Smooth muscle cell (in vitro differentiated cells): ENCODE measurements around the gene APOBEC3G. TPM values are rescaled to one million over a fixed set of nuclear protein-coding genes. Genes with fewer than 3 reads are reported as not detected.
"Not testable (repeated sequence)": the region's sequence is repeated elsewhere in the genome, so short reads cannot be mapped to it uniquely, and the experiment has no call there.

ENCODE experiments used
- DNase-seq: peaks from one replicate; lab custom pipeline; 2025; ENCODE audit not compliant: unreplicated experiment; lab: John Stamatoyannopoulos, UW
- H2AFZ ChIP-seq: fragments of 200-600 bp; sonication (generic); 2 replicates; pipeline ENCODE4 v1.6.0; 2016; ENCODE audit warnings: antibody characterized with exemption, low read depth, mild to moderate bottlenecking
- H3F3A ChIP-seq: fragments of 200-600 bp; sonication (generic); 2 replicates; pipeline ENCODE4 v1.6.0; 2017; ENCODE audit warnings: antibody characterized with exemption, low read depth
- H3K27ac ChIP-seq: fragments of 200-600 bp; sonication (generic); 2 replicates; pipeline ENCODE4 v1.5.1; 2016; ENCODE audit warnings: low read depth, mild to moderate bottlenecking
- H3K27me3 ChIP-seq: fragments of 200-600 bp; sonication (generic); 2 replicates; pipeline ENCODE4 v1.6.1; 2016; ENCODE audit warnings: low read depth, mild to moderate bottlenecking
- H3K36me3 ChIP-seq: fragments of 200-600 bp; sonication (generic); 2 replicates; pipeline ENCODE4 v1.5.1; 2016; ENCODE audit warnings: low read depth
- H3K4me1 ChIP-seq: fragments of 200-600 bp; sonication (generic); 2 replicates; pipeline ENCODE4 v1.5.1; 2016; ENCODE audit warnings: low read depth
- H3K4me2 ChIP-seq: fragments of 200-600 bp; sonication (generic); 2 replicates; pipeline ENCODE4 v1.6.0; 2016; ENCODE audit warnings: mild to moderate bottlenecking
- H3K4me3 ChIP-seq: fragments of 200-600 bp; sonication (generic); 2 replicates; pipeline ENCODE4 v1.5.1; 2016; ENCODE audit warnings: mild to moderate bottlenecking
- H3K79me2 ChIP-seq: fragments of 200-600 bp; sonication (generic); 2 replicates; pipeline ENCODE4 v1.6.0; 2016; ENCODE audit warnings: low read depth, mild to moderate bottlenecking
- H3K9ac ChIP-seq: fragments of 200-600 bp; sonication (generic); 2 replicates; pipeline ENCODE4 v1.6.0; 2016; ENCODE audit warnings: low read depth
- H3K9me3 ChIP-seq: fragments of 200-600 bp; sonication (generic); replicated peaks from 2 replicates; pipeline ENCODE4 v1.5.1; 2016; ENCODE audit warnings: low read depth
- H4K20me1 ChIP-seq: fragments of 200-600 bp; sonication (generic); 2 replicates; pipeline ENCODE4 v1.6.0; 2016; ENCODE audit warnings: low read depth
- WGBS: methylation state at CpG from one replicate; pipeline ENCODE4 v1.1.7; 2016; ENCODE audit warnings: low lambda C conversion rate; 5-methylcytosine and 5-hydroxymethylcytosine counted together
- polyA plus RNA-seq: library from polyadenylated mRNA; unstranded; fragments of >200 nt; fragmentation: Nextera tagmentation; extraction: Ambion mirVana; gene quantifications from 2 replicates; pipeline ENCODE4 v1.2.1, GENCODE V29; 2016
- total RNA-seq: library from RNA; depleted of rRNA; stranded (reverse); fragments of >200 nt; gene quantifications from 2 replicates; pipeline ENCODE4 v1.2.3, GENCODE V29; 2014
- TF ChIP-seq, protein P1 (sequence below): fragments of 200-600 bp; sonication (generic); IDR thresholded peaks from 2 replicates; pipeline ENCODE4 v1.5.1; 2017; ENCODE audit warnings: borderline replicate concordance, mild to moderate bottlenecking, antibody characterized with exemption; ENCODE audit not compliant: insufficient read depth, poor library complexity, severe bottlenecking

The APOBEC3G gene
- total and polyA plus RNA-seq, 2 experiments from 2014 or later, result 2.9 to 10.3 TPM

DNA sequence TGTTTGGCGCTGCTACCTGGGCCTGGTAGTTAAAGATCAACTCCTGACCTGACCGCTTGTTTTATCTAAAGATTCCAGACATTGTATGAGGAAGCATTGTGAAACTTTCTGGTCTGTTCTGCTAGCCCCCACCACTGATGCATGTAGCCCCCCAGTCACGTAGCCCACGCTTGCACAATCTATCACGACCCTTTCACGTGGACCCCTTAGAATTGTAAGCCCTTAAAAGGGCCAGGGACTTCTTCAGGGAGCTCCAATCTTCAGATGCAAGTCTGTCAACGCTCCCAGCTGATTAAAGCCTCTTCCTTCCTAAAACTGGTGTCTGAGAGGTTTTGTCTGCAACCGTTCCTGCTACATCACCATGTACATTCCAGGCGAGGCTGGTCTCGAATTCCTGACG lies 21.4 kb upstream of the APOBEC3G start:
- Histone ChIP-seq H3K79me2 (no peaks in the 10 kb centered on the region), H3K9ac (no peak overlapping the region), H3K27ac (no peak overlapping the region), H4K20me1 (no peaks in the 10 kb centered on the region), H3K27me3 (no peaks in the 10 kb centered on the region), H3K9me3 (no peaks in the 10 kb centered on the region), H3K4me3 (no peak overlapping the region), H3F3A (no peaks in the 10 kb centered on the region), H3K4me2 (no peak overlapping the region), H3K36me3 (no peaks in the 10 kb centered on the region), H2AFZ (no peak overlapping the region), H3K4me1 (no peaks in the 10 kb centered on the region)
- 96% methylated on average over 11 of the region's 11 CpGs for WGBS
- no peak for DNase-seq
- TF ChIP-seq, protein P1, sequence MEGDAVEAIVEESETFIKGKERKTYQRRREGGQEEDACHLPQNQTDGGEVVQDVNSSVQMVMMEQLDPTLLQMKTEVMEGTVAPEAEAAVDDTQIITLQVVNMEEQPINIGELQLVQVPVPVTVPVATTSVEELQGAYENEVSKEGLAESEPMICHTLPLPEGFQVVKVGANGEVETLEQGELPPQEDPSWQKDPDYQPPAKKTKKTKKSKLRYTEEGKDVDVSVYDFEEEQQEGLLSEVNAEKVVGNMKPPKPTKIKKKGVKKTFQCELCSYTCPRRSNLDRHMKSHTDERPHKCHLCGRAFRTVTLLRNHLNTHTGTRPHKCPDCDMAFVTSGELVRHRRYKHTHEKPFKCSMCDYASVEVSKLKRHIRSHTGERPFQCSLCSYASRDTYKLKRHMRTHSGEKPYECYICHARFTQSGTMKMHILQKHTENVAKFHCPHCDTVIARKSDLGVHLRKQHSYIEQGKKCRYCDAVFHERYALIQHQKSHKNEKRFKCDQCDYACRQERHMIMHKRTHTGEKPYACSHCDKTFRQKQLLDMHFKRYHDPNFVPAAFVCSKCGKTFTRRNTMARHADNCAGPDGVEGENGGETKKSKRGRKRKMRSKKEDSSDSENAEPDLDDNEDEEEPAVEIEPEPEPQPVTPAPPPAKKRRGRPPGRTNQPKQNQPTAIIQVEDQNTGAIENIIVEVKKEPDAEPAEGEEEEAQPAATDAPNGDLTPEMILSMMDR, result no peak

DNA sequence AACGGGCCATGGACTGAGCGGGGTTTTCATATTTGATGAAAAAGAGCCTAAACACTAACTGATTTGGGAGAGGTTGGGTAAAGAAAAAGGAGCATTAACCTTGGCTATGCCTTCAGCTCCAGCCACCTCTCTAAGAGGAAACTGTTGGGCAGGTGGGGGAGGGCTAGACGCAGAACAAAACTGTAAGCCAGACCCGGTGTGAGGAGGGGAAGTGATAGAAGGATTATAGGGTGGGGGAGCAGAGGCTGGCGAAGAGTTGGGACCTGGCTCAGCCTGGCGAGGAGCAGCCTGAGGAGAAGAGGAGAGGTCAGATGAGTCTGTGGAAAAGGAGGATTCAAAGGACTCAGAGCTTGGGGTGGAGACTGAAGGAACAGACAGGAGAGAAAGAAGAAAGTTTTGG lies 15.8 kb upstream of the APOBEC3G start:
- H3F3A ChIP-seq, H3K79me2 ChIP-seq: not testable (repeated sequence)
- 71% methylated on average over 6 of the region's 6 CpGs for WGBS

DNA sequence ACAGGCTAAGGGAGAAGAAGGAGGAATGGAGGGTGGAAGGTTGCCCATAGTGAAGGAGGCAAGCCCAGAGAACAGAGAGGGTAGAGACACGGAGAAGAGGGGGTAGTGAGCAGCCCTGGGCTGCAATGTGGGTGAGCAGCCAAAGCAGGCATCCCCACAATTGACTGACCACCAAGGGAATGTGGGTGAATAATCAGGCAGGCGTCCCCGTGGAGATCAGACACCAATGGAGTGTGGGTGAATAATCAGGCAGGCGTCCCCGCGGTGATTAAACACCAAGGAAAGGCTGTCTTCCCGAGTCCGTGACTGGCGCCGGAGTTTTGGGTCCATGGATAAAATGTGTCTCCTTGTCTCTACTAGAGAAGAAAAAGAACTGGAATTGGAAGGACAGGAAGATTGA lies 15.1 kb upstream of the APOBEC3G start:
- not testable (repeated sequence) for H3K36me3 ChIP-seq, H3K4me1 ChIP-seq, H3F3A ChIP-seq, H3K27me3 ChIP-seq, DNase-seq, H3K27ac ChIP-seq, H3K4me3 ChIP-seq, H3K9me3 ChIP-seq, H2AFZ ChIP-seq, H3K9ac ChIP-seq, H3K79me2 ChIP-seq, H4K20me1 ChIP-seq, H3K4me2 ChIP-seq
- WGBS, result 63% methylated on average over 10 of the region's 10 CpGs

More for the DNA sequence above, 15.8 kb upstream of the APOBEC3G start:
- not testable (repeated sequence) for H3K4me1 ChIP-seq, DNase-seq, H3K27me3 ChIP-seq, H3K36me3 ChIP-seq, H3K9me3 ChIP-seq, H3K4me3 ChIP-seq, H2AFZ ChIP-seq, H3K4me2 ChIP-seq, H4K20me1 ChIP-seq, H3K9ac ChIP-seq, H3K27ac ChIP-seq

DNA sequence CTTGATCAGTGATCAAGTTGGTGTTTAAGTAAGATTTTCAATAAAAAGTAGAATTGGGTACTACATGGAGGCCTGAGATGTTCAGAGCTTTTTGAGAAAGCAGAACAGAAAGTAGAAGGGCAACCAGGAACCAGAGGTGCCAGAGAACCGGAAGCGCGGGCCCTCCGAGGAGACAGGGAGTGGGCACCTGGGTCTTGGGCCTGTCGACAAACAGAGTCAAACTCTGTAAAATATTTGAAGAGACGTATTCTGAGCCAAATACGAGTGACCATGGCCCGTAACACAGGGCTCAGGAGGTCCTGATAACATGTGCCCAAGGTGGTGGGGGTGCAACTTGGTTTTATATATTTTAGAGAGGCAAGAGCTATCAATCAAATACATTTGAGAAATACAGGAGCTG lies 13.2 kb upstream of the APOBEC3G start:
- H4K20me1 ChIP-seq, H3K36me3 ChIP-seq, H3F3A ChIP-seq, H3K4me1 ChIP-seq, H3K27me3 ChIP-seq, H3K4me3 ChIP-seq, H3K9ac ChIP-seq, H3K9me3 ChIP-seq, DNase-seq, H3K27ac ChIP-seq, H3K79me2 ChIP-seq, H3K4me2 ChIP-seq, H2AFZ ChIP-seq: not testable (repeated sequence)
- WGBS, result 95% methylated on average over 8 of the region's 8 CpGs

DNA sequence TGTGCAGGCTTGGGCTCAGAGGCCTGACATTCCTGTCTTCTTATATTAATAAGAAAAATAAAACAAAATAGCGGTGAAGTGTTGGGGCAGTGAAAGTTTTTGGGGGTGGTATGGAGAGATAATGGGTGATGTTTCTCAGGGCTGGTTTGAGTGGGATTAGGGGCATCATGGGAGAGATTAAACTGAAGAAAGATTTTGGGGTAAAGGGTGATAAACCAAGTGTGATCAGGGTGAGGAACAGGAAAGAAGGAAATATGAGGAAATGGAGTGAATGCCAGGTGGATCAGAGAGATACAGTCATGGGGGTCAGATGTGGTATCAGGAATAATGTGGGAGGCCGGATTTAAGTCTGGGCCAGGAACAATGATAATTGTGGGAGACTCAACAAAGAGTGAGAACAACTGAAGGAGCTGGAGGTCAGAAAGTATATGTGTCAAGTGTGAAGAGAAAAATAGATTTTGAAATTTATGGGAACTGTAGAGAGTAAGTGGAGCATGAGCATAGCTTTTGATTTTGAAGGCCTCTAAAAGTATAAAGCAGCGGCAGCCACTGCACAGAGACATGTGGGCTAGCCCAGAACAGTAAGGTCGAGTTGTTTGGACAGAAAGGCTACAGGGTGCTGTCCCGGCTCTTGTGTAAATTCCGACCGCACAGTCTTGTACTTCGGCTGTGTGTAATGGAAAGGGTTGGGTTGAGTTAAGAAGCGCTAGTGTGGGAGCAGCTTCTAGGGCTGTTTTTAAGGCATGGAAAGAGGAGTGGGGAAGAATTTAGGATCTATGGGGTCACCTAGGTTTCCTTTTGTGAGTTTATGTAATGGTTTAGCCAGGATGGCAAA lies 10.4 kb upstream of the APOBEC3G start:
- 82% methylated on average over 9 of the region's 9 CpGs for WGBS
- H3K27ac ChIP-seq, result peak overlapping the region; percentile 11
- not testable (repeated sequence) for H2AFZ ChIP-seq, H3K79me2 ChIP-seq, H3K4me1 ChIP-seq, H3K9me3 ChIP-seq, H3K36me3 ChIP-seq, H3K27me3 ChIP-seq, H3K9ac ChIP-seq, H4K20me1 ChIP-seq, H3K4me3 ChIP-seq, DNase-seq, H3F3A ChIP-seq
- H3K4me2 ChIP-seq, result peak overlapping the region; percentile 28
